MCF 10A (cell line): ENCODE results near the gene DYSF. TPM values are rescaled to one million over a fixed set of nuclear protein-coding genes. Genes with fewer than 3 reads are reported as not detected.

Experiments
- BruUV-seq: library from RNA; stranded (reverse); fragments of 400-500 nt; replicated peaks from 2 replicates; lab custom pipeline; 2021; lab: Mats Ljungman, UMichigan
- CTCF ChIA-PET: fragments of 300-600 bp; sonication (Branson Sonifier 250); formaldehyde crosslinking; extraction: SDS; loops from one replicate; lab custom pipeline; 2021; ENCODE audit warnings: antibody characterized with exemption, inconsistent platforms; lab: Yijun Ruan, JAX
- POLR2A ChIA-PET: fragments of 300-600, 350-650 bp; sonication (Branson Sonifier 250); formaldehyde crosslinking; extraction: SDS; loops from one replicate; lab custom pipeline; 2020; ENCODE audit warnings: antibody characterized with exemption, inconsistent platforms; lab: Yijun Ruan, JAX
- DNase-seq: peaks from one replicate; pipeline ENCODE4 v3.0.0-alpha.2; 2018; ENCODE audit not compliant: unreplicated experiment
- H3K27ac Mint-ChIP-seq: one replicate; pipeline ENCODE4 v1.8.0; 2022; ENCODE audit warnings: mild to moderate bottlenecking, low read depth, mixed read lengths; ENCODE audit not compliant: unreplicated experiment
- H3K27me3 Mint-ChIP-seq: one replicate; pipeline ENCODE4 v1.8.0; 2022; ENCODE audit warnings: mixed read lengths; ENCODE audit not compliant: insufficient read depth, unreplicated experiment
- H3K36me3 Mint-ChIP-seq: one replicate; pipeline ENCODE4 v1.8.0; 2022; ENCODE audit warnings: mild to moderate bottlenecking, moderate library complexity, mixed read lengths; ENCODE audit not compliant: insufficient read depth, unreplicated experiment
- H3K4me1 Mint-ChIP-seq: one replicate; pipeline ENCODE4 v1.8.0; 2022; ENCODE audit warnings: mixed read lengths; ENCODE audit not compliant: insufficient read depth, unreplicated experiment
- H3K4me3 Mint-ChIP-seq: one replicate; pipeline ENCODE4 v1.8.0; 2022; ENCODE audit warnings: mild to moderate bottlenecking, moderate library complexity, mixed read lengths; ENCODE audit not compliant: unreplicated experiment
- H3K9me3 Mint-ChIP-seq: one replicate; pipeline ENCODE4 v1.8.0; 2022; ENCODE audit warnings: mixed read lengths; ENCODE audit not compliant: unreplicated experiment
- CTCF ChIP-seq: fragments of 200-600 bp; IDR thresholded peaks from one replicate; pipeline ENCODE4 v1.8.0; 2022; ENCODE audit warnings: antibody characterized with exemption, mild to moderate bottlenecking; ENCODE audit not compliant: unreplicated experiment
- intact Hi-C: fragments of 100-400 bp; cut with micrococcal nuclease; formaldehyde crosslinking; loops from 2 replicates; pipeline ENCODE4 v1.14.1; 2022
- total RNA-seq: library from RNA; stranded (reverse); gene quantifications from 2 replicates; pipeline ENCODE4 v1.2.3, GENCODE V29; 2022

Gene DYSF
- total RNA-seq, 1 experiment from 2014 or later: 2.0 TPM

DNA sequence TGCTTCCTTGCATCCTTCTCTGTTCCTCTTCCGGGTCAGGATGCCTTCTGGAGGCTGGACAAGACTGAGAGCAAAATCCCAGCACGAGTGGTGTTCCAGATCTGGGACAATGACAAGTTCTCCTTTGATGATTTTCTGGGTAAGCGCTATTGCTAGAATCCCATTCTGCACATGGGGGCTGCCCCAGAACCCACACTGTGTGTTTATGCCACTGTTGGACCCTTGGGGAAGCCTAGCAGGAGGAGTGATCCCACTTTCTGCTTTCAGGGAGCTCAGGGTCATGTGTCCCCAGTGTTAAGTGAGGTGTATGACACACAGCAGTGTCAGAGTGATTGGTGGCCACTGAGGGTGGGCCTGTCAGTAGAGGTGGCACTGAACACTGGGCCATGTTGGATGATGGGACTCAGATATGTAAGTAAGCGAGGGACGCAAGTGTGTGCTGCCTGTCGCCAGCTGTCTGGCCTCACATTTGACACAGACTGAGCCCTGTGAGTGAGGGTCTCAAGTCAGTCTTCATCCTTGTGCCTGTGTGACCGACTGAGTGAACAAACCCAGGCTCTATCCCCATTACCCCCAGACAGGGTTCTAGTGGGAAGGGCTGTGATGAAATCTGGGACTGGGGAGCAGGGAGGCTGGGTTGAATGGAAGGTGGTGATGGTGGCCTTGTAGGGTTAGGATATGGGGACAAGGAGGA, 220.9 kb downstream of the DYSF start:
- H3K36me3 Mint-ChIP-seq: no peaks in the 10 kb centered on the region
- no TSS peak for BruUV-seq
- H3K4me3 Mint-ChIP-seq: no peak overlapping the region
- H3K9me3 Mint-ChIP-seq: no peaks in the 10 kb centered on the region
- no peak overlapping the region for H3K27ac Mint-ChIP-seq
- CTCF ChIA-PET: interaction anchor here (0.6 kb wide), 1 partner anchor 145 kb away, joined by 3 read pairs; no protein-coding TSS in a partner anchor
- peaks cover 40% of the 10 kb centered on the region for H3K27me3 Mint-ChIP-seq
- H3K4me1 Mint-ChIP-seq: no peaks in the 10 kb centered on the region
- no peak for TF ChIP-seq CTCF
- POLR2A ChIA-PET: no interaction called here
- intact Hi-C loops: no loop called here
- DNase-seq: no peak

DNA sequence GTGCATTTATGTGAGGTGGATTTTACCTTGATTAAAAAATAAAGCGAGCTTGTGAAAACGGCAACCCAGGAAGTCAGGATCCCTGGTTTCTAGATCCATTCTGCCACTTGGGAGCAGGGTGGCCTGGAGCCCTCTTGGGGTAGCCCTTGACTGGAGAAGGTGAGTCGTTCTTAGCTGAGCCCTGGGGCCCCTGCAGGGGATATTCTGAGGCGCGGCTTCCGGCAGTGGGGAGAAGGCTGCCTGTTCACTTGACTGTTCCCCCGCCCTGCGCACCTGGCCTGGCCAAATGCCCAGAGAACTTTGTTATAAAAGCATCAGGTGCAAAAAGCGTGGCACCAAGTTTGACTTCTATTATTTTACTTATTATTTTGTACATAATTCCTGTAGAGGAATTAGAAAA, 221.9 kb downstream of the DYSF start:
- no peak for TF ChIP-seq CTCF
- no peaks in the 10 kb centered on the region for H3K4me1 Mint-ChIP-seq
- H3K4me3 Mint-ChIP-seq: no peak overlapping the region
- H3K27me3 Mint-ChIP-seq: peaks cover 45% of the 10 kb centered on the region
- DNase-seq: peak; percentile 59
- BruUV-seq: no TSS peak
- ChIA-PET POLR2A (no interaction called here), CTCF (no interaction called here)
- intact Hi-C loops: no loop called here
- H3K36me3 Mint-ChIP-seq: no peaks in the 10 kb centered on the region
- no peak overlapping the region for H3K27ac Mint-ChIP-seq
- no peaks in the 10 kb centered on the region for H3K9me3 Mint-ChIP-seq

- BruUV-seq: no TSS peak
- H3K9me3 Mint-ChIP-seq: no peaks in the 10 kb centered on the region
- H3K36me3 Mint-ChIP-seq: no peaks in the 10 kb centered on the region
- DNase-seq: no peak
- TF ChIP-seq CTCF: no peak
- H3K27ac Mint-ChIP-seq: no peak overlapping the region
- H3K4me1 Mint-ChIP-seq: no peaks in the 10 kb centered on the region
- ChIA-PET CTCF (interaction anchor here (0.8 kb wide), 1 partner anchor 69 kb away, joined by 3 read pairs; no protein-coding TSS in a partner anchor), POLR2A (interaction anchor here (0.6 kb wide), 1 partner anchor 363 kb away, joined by 3 read pairs; no protein-coding TSS in a partner anchor)
- peaks cover 34% of the 10 kb centered on the region for H3K27me3 Mint-ChIP-seq
- no peak overlapping the region for H3K4me3 Mint-ChIP-seq
- intact Hi-C loops: no loop called here
These were observed 225.5 kb downstream of the DYSF start for GRCh38 chr2:71678874-71679273.

DNA sequence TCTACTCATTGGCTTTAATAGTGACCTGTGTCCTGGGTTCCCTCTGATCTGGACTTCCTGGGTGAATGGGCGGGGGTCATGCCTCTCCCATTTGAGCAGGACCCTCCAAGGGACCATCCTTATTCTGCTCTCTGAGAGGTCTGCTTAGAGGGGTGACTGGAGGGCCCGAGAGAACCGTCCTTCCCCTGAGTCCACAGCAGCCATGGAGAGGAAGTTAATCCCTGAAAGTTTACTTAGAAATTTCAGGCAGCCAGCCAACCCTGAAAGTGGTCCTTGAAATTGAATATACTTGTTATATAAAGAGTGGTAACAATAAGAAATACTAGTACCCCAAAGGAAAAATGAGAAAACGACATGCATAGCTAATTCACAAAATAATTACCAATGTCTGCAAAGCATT, 226.1 kb downstream of the DYSF start:
- intact Hi-C loops: no loop called here
- no peaks in the 10 kb centered on the region for H3K36me3 Mint-ChIP-seq
- CTCF ChIA-PET: no interaction called here
- no peaks in the 10 kb centered on the region for H3K9me3 Mint-ChIP-seq
- no peak overlapping the region for H3K4me3 Mint-ChIP-seq
- POLR2A ChIA-PET: no interaction called here
- no peak for DNase-seq
- TF ChIP-seq CTCF: no peak
- H3K27ac Mint-ChIP-seq: no peak overlapping the region
- peaks cover 34% of the 10 kb centered on the region for H3K27me3 Mint-ChIP-seq
- no TSS peak for BruUV-seq
- H3K4me1 Mint-ChIP-seq: no peaks in the 10 kb centered on the region
